Cardiac muscle cell (in vitro differentiated cells and primary cell): ENCODE data around the gene PPP1R1B. TPM values are rescaled to one million over a fixed set of nuclear protein-coding genes. Genes with fewer than 3 reads are reported as not detected.

ENCODE experiments used
- DNase-seq, 2 donors: peaks; one replicate each; pipeline versions ENCODE4 v3.0.0 to v3.0.0-alpha.2; 2010 to 2017; ENCODE audit warnings: low read depth in 1 of 2, low spot score in 1 of 2
- H3K27ac ChIP-seq: fragments of 200-600 bp; sonication (generic); 2 replicates; pipeline ENCODE4 v1.5.1; 2016
- H3K27me3 ChIP-seq: fragments of 200-600 bp; sonication (generic); 2 replicates; pipeline ENCODE4 v1.6.0; 2016; ENCODE audit warnings: control low read depth
- H3K36me3 ChIP-seq: fragments of 200-600 bp; sonication (generic); 2 replicates; pipeline ENCODE4 v1.5.1; 2016; ENCODE audit warnings: control low read depth
- H3K4me1 ChIP-seq: fragments of 200-600 bp; sonication (generic); 2 replicates; pipeline ENCODE4 v1.8.1; 2017; ENCODE audit warnings: low read depth, mild to moderate bottlenecking, mixed run types
- H3K4me3 ChIP-seq: fragments of 200-600 bp; sonication (generic); 2 replicates; pipeline ENCODE4 v1.5.1; 2016; ENCODE audit warnings: mild to moderate bottlenecking
- H3K9me3 ChIP-seq: fragments of 200-600 bp; sonication (generic); 2 replicates; pipeline ENCODE4 v1.5.1; 2017; ENCODE audit warnings: low read depth, mild to moderate bottlenecking, control low read depth
- polyA plus RNA-seq: library from polyadenylated mRNA; unstranded; fragments of >200 nt; fragmentation: Nextera tagmentation; extraction: Ambion mirVana; gene quantifications from 2 replicates; pipeline ENCODE4 v1.2.1, GENCODE V29; 2016
- total RNA-seq: library from RNA; depleted of rRNA; stranded (reverse); fragments of >200 nt; gene quantifications from 2 replicates; pipeline ENCODE4 v1.2.3, GENCODE V29; 2016
- TF ChIP-seq, protein P1 (sequence below): IDR thresholded peaks from 2 replicates; pipeline ENCODE4 v1.5.1; 2012; ENCODE audit warnings: low read depth, mild to moderate bottlenecking, low read length

Gene PPP1R1B
- total and polyA plus RNA-seq, 2 experiments from 2014 or later = 7.6 to 17.7 TPM

DNA sequence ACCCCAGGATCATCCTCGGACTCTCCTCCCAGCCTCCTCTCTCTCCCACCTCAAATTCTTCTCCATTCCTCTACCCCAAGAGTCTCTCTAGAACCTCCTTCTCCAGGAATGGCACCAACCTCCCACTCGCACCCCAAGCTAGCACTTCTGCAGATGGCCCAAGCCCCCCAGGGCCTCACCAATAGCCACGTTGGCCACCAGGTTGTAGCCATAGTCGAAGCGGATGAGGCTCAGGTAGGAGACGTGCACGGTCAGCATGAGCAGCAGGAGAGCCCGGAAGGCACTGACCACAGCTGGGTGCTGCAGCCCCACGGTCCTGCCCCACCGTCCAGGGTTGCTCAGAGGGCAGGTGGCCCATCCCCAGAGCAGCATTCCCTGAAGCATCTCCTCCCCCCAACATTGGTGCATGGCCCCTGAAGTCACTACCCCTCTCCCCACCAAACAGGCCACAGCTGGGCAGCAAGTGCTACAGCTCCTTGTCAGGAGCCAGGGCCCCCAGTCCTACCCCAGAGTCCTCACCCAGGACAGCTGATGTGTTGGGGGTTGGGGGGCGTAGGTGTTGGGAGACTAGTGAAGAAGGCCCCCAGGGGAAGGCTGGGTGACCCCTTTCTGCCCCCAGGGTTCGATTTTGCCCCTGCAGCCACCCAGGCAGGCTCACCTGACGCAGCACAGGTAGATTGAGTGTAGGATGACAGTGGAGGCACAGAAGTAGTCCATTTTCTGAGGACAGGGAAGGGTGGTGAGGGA, 46.8 kb downstream of the PPP1R1B start:
- Histone ChIP-seq H3K4me3 (no peak overlapping the region), H3K27ac (peak overlapping the region; percentile 98), H3K27me3 (no peaks in the 10 kb centered on the region), H3K4me1 (peaks cover 47% of the 10 kb centered on the region), H3K9me3 (no peaks in the 10 kb centered on the region), H3K36me3 (no peaks in the 10 kb centered on the region)
- TF ChIP-seq, protein P1, sequence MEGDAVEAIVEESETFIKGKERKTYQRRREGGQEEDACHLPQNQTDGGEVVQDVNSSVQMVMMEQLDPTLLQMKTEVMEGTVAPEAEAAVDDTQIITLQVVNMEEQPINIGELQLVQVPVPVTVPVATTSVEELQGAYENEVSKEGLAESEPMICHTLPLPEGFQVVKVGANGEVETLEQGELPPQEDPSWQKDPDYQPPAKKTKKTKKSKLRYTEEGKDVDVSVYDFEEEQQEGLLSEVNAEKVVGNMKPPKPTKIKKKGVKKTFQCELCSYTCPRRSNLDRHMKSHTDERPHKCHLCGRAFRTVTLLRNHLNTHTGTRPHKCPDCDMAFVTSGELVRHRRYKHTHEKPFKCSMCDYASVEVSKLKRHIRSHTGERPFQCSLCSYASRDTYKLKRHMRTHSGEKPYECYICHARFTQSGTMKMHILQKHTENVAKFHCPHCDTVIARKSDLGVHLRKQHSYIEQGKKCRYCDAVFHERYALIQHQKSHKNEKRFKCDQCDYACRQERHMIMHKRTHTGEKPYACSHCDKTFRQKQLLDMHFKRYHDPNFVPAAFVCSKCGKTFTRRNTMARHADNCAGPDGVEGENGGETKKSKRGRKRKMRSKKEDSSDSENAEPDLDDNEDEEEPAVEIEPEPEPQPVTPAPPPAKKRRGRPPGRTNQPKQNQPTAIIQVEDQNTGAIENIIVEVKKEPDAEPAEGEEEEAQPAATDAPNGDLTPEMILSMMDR = no peak
- DNase-seq = no peak

DNA sequence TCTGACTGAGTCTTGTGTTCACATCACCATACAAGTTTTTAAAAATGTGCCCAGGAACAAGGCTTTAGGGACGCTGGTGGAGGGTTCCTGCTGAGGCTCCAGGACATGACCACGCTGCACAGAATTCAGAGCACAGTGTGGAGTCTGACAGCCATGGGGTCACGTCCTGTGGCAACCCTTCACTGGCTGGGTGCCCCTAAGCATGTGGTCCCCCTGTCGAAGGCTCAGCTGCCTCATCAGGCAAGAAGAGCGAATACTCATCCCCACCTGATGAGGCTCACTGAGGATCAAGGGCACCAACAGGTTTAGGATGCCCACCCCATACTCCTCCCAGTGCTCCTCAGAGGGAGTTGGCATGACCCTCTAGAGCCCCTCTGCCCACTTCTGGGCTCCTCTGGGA, 47.4 kb downstream of the PPP1R1B start:
- Histone ChIP-seq H3K27ac (peak overlapping the region; percentile 98), H3K27me3 (no peaks in the 10 kb centered on the region), H3K36me3 (no peaks in the 10 kb centered on the region), H3K4me3 (no peak overlapping the region), H3K9me3 (no peaks in the 10 kb centered on the region), H3K4me1 (peaks cover 50% of the 10 kb centered on the region)
- TF ChIP-seq, protein P1 = no peak
- no peak for DNase-seq

GRCh38 chr17:39674702-39675389, 48.1 kb downstream of the PPP1R1B start:
- DNase-seq = peak; percentile 62 to 81
- Histone ChIP-seq H3K36me3 (no peaks in the 10 kb centered on the region), H3K27me3 (no peaks in the 10 kb centered on the region), H3K4me1 (peaks cover 54% of the 10 kb centered on the region), H3K27ac (peak overlapping the region; percentile 98), H3K9me3 (no peaks in the 10 kb centered on the region), H3K4me3 (no peak overlapping the region)
- TF ChIP-seq, protein P1 = no peak

DNA sequence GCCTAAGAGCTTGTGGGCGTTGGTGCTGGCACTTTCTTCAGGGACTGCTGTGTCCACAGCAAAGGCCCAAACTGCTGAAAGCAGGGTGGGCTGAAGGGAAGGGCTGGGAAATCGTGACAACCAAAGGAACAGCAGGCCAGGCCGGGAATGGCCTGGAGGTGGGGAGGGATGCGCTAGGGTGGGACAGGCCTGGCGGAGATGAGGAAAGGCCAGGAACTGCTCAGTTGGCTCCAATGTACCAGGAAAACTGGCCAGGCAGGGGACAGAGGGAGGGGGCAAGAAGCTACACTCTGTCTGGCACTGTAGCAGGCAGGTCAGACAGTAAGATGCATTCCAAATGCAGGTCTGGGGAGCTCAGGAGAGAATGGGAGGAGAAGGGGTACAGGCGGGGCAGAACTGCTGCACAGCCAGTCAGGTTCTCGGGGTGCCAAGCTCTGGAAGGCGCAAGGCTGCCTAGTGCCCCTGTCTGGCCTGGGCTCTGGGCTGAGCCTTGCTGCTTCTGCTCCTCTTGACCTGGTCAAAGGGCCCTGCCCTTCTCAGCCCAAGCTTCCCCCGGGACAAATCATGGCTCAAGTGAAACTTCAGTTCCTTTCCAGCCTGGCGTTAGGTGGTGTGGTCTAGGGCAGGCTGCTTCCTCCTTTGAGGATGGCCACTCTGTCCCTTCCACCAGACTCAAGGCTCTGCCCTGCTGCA, 48.8 kb downstream of the PPP1R1B start:
- no peak for DNase-seq

GRCh38 chr17:39676198-39676819, 49.6 kb downstream of the PPP1R1B start:
- Histone ChIP-seq H3K27me3 (no peaks in the 10 kb centered on the region), H3K27ac (peak overlapping the region; percentile 98), H3K4me1 (peaks cover 57% of the 10 kb centered on the region), H3K36me3 (no peaks in the 10 kb centered on the region), H3K9me3 (no peaks in the 10 kb centered on the region), H3K4me3 (no peak overlapping the region)
- TF ChIP-seq, protein P1 = no peak
- peak; percentile 27 to 88 for DNase-seq

More for the DNA sequence above, 48.8 kb downstream of the PPP1R1B start:
- Histone ChIP-seq H3K4me1 (peaks cover 57% of the 10 kb centered on the region), H3K36me3 (no peaks in the 10 kb centered on the region), H3K9me3 (no peaks in the 10 kb centered on the region), H3K27ac (peak overlapping the region; percentile 98), H3K4me3 (no peak overlapping the region), H3K27me3 (no peaks in the 10 kb centered on the region)
- TF ChIP-seq, protein P1 = no peak
